GM19043 (cell line): ENCODE measurements around the gene ANKRD55.
"Not testable (repeated sequence)": the region's sequence is repeated elsewhere in the genome, so short reads cannot be mapped to it uniquely, and the experiment has no call there.

Source experiments
- ATAC-seq: cut with Tn5 transposase; IDR thresholded peaks from one replicate; pipeline ENCODE4 v1.9.1; 2021; ENCODE audit warnings: low read depth; ENCODE audit not compliant: unreplicated experiment

ANKRD55 gene

GRCh38 chr5:56111404-56111781, 121.7 kb downstream of the ANKRD55 start:
- ATAC-seq: no peak

- ATAC-seq: no peak
Measured at GRCh38 chr5:56110646-56111403, 122.3 kb downstream of the ANKRD55 start.

GRCh38 chr5:56108246-56108645, 124.9 kb downstream of the ANKRD55 start:
- ATAC-seq: no peak

- ATAC-seq: no peak
Measured at GRCh38 chr5:56106837-56107236, 126.3 kb downstream of the ANKRD55 start.

- no peak for ATAC-seq
Measured at GRCh38 chr5:56105511-56106291, 127.4 kb downstream of the ANKRD55 start.

GRCh38 chr5:56102889-56103288, 130.2 kb downstream of the ANKRD55 start:
- ATAC-seq: no peak

GRCh38 chr5:56102207-56102606, 130.9 kb downstream of the ANKRD55 start:
- not testable (repeated sequence) for ATAC-seq

- no peak for ATAC-seq
Measured at GRCh38 chr5:56101180-56101579, 131.9 kb downstream of the ANKRD55 start.

- no peak for ATAC-seq
Measured at GRCh38 chr5:56100439-56101176, 132.5 kb downstream of the ANKRD55 start.

- no peak for ATAC-seq
Measured at GRCh38 chr5:56099346-56099745, 133.8 kb downstream of the ANKRD55 start.

GRCh38 chr5:56097055-56097454, 136.1 kb downstream of the ANKRD55 start:
- no peak for ATAC-seq

- ATAC-seq: peak; percentile 77
Measured at GRCh38 chr5:56095579-56096102, 137.5 kb downstream of the ANKRD55 start.

GRCh38 chr5:56094579-56095361, 138.4 kb downstream of the ANKRD55 start:
- ATAC-seq: peak; percentile 14

GRCh38 chr5:56093970-56094369, 139.2 kb downstream of the ANKRD55 start:
- no peak for ATAC-seq

- no peak for ATAC-seq
Measured at GRCh38 chr5:56092115-56092514, 141.0 kb downstream of the ANKRD55 start.

- no peak for ATAC-seq
Measured at GRCh38 chr5:56091664-56092063, 141.5 kb downstream of the ANKRD55 start.

- no peak for ATAC-seq
Measured at GRCh38 chr5:56090793-56091460, 142.2 kb downstream of the ANKRD55 start.

GRCh38 chr5:56088967-56089829, 143.9 kb downstream of the ANKRD55 start:
- peak; percentile 78 for ATAC-seq
